HepG2 (cell line): ENCODE results near the gene ESAM. TPM values are rescaled to one million over a fixed set of nuclear protein-coding genes. Genes with fewer than 3 reads are reported as not detected.

Experiments
- BCL6 ChIP-seq: IDR thresholded peaks from 2 replicates; pipeline ENCODE4 v1.6.1; 2016; ENCODE audit warnings: missing genetic modification reagents, missing compliant biosample characterization
- DMAP1 ChIP-seq: IDR thresholded peaks from 2 replicates; pipeline ENCODE4 v1.6.1; 2016
- KLF13 ChIP-seq: sonication (generic); formaldehyde crosslinking; IDR thresholded peaks from 2 replicates; pipeline ENCODE4 v1.4.0; 2020; ENCODE audit warnings: mild to moderate bottlenecking, missing genetic modification reagents
- MXI1 ChIP-seq: IDR thresholded peaks from 3 replicates; pipeline ENCODE4 v1.6.1; 2012; ENCODE audit warnings: low read depth, low read length, inconsistent platforms, borderline replicate concordance
- RBM39 ChIP-seq: fragments of 200-400 bp; formaldehyde crosslinking; IDR thresholded peaks from one replicate; pipeline ENCODE4 v1.6.1; 2018; ENCODE audit warnings: antibody characterized with exemption, mild to moderate bottlenecking, low read depth, low read length; ENCODE audit not compliant: poor library complexity, severe bottlenecking
- ZFP41 ChIP-seq: sonication (generic); formaldehyde crosslinking; IDR thresholded peaks from 2 replicates; pipeline ENCODE4 v1.4.0; 2020; ENCODE audit warnings: mild to moderate bottlenecking, missing genetic modification reagents, borderline replicate concordance
- ZNF12 ChIP-seq: sonication (generic); formaldehyde crosslinking; IDR thresholded peaks from 2 replicates; pipeline ENCODE4 v1.5.0; 2020; ENCODE audit warnings: missing genetic modification reagents
- ZNF446 ChIP-seq: sonication (generic); formaldehyde crosslinking; IDR thresholded peaks from 2 replicates; pipeline ENCODE4 v1.5.0; 2020; ENCODE audit warnings: mild to moderate bottlenecking, missing genetic modification reagents
- ZNF616 ChIP-seq: sonication (generic); formaldehyde crosslinking; IDR thresholded peaks from 2 replicates; pipeline ENCODE4 v1.5.0; 2020; ENCODE audit warnings: low read depth, mild to moderate bottlenecking, missing genetic modification reagents
- ZNF746 ChIP-seq: sonication (generic); formaldehyde crosslinking; IDR thresholded peaks from 2 replicates; pipeline ENCODE4 v1.8.0; 2022; ENCODE audit warnings: mild to moderate bottlenecking, missing genetic modification reagents
- polyA plus RNA-seq, 8 experiments: library from polyadenylated mRNA; depleted of rRNA in 3 of 8; stranded (reverse) in 7 of 8; unstranded in 1 of 8; fragments of >200 nt; fragmentation: Illumina TruSeq in 4 of 8; extraction: Trizol in 4 of 8; gene quantifications; 2 replicates each; pipeline versions ENCODE4 v1.2.1 to v1.2.3, GENCODE V29; 2011 to 2016; ENCODE audit warnings: low read depth in 4 of 8, missing spikeins in 1 of 8, mixed read lengths in 1 of 8; ENCODE audit not compliant: insufficient read depth in 1 of 8
- total RNA-seq, 5 experiments: library from RNA; depleted of rRNA; stranded (reverse); fragments of >200 nt; fragmentation: Illumina TruSeq; extraction: Trizol; gene quantifications; 2 replicates each; pipeline ENCODE4 v1.2.3, GENCODE V29; 2016; ENCODE audit warnings: low read depth in 1 of 5
- TF ChIP-seq, protein P1 (sequence below): sonication (generic); formaldehyde crosslinking; IDR thresholded peaks from 2 replicates; pipeline ENCODE4 v1.4.0; 2020; ENCODE audit warnings: missing genetic modification reagents, borderline replicate concordance
- TF ChIP-seq, protein P2 (sequence below), 2 experiments: sonication (generic) in 1 of 2; formaldehyde crosslinking in 1 of 2; IDR thresholded peaks; 2 replicates each; pipeline versions ENCODE4 v1.4.0 to v1.6.1; 2018 to 2020; ENCODE audit warnings: missing genetic modification reagents in 2 of 2, borderline replicate concordance in 1 of 2, low read depth in 1 of 2, mild to moderate bottlenecking in 1 of 2, missing biosample characterization in 1 of 2
- TF ChIP-seq, protein P3 (sequence below): sonication (generic); formaldehyde crosslinking; IDR thresholded peaks from 2 replicates; pipeline ENCODE4 v1.4.0; 2020; ENCODE audit warnings: mild to moderate bottlenecking, missing genetic modification reagents
- TF ChIP-seq, protein P4 (sequence below): sonication (generic); formaldehyde crosslinking; IDR thresholded peaks from 2 replicates; pipeline ENCODE4 v1.8.1; 2023; ENCODE audit warnings: mild to moderate bottlenecking, moderate library complexity, missing genetic modification reagents
- TF ChIP-seq, protein P5 (sequence below): sonication (generic); formaldehyde crosslinking; IDR thresholded peaks from 2 replicates; pipeline ENCODE4 v1.8.0; 2022; ENCODE audit warnings: mild to moderate bottlenecking, missing genetic modification reagents, moderate library complexity

Gene ESAM
- total and polyA plus RNA-seq, 2 of the 13 experiments (the other 11 are each of a cell fraction or from before 2014, with no cell fraction given) = 1.2 to 6.8 TPM

DNA sequence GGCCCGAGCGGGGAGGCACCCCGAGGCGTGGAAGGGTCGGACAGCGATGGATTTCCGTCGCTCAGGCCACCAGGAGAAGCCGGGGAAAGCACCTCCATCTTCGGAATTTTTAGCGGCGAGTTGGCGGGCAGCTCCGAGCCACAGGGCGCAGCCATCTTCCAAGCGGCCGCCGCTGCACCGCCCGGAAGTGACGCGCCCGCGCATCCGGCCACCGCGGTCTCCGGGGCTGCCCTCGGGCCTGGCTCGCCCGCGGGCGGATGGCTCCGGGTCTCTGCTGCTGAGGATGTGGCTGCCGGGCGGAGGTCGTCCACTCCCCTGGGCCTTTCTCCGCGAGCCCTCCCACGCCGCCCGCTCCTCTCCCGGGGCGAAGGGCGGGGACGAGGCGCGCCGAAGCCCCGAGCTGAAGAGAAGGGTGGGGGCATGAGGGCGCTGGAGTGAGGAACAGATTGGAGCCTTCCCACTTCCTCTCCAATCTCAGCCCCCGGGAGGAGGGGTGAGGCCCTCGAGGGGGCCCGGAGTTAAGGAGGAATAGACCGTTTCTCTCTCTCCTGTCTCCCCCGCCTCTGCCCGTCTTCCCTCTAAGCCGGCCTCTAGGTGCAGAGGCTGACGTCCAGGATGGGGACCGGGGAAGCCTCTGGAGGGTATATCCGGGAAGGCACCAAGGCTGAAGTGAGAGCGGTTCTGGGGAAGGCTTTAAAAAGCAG lies 38.3 kb upstream of the ESAM start, which contains the start of gene MSANTD2 (continued):
- TF ChIP-seq ZNF616 (CRISPR knock-in tag) (0 out of 2 replicates have a peak, but pooled peaks have one; percentile 82), ZNF12 (0 out of 2 replicates have a peak, but pooled peaks have one; percentile 56), ZFP41 (CRISPR knock-in tag) (peak; percentile 61; the same call in 1 of the 2 replicates), DMAP1 (CRISPR knock-in tag) (peak; percentile 89; the same call in 1 of the 2 replicates), MXI1 (peak; percentile 49; the same call in 1 of the 3 replicates), ZNF746 (CRISPR knock-in tag) (no peak), BCL6 (CRISPR knock-in tag) (no peak; the same call in 1 of the 2 replicates), ZNF446 (no peak), RBM39 (peak; percentile 85), KLF13 (CRISPR knock-in tag) (0 out of 2 replicates have a peak, but pooled peaks have one; percentile 31)
- TF ChIP-seq, protein P1, sequence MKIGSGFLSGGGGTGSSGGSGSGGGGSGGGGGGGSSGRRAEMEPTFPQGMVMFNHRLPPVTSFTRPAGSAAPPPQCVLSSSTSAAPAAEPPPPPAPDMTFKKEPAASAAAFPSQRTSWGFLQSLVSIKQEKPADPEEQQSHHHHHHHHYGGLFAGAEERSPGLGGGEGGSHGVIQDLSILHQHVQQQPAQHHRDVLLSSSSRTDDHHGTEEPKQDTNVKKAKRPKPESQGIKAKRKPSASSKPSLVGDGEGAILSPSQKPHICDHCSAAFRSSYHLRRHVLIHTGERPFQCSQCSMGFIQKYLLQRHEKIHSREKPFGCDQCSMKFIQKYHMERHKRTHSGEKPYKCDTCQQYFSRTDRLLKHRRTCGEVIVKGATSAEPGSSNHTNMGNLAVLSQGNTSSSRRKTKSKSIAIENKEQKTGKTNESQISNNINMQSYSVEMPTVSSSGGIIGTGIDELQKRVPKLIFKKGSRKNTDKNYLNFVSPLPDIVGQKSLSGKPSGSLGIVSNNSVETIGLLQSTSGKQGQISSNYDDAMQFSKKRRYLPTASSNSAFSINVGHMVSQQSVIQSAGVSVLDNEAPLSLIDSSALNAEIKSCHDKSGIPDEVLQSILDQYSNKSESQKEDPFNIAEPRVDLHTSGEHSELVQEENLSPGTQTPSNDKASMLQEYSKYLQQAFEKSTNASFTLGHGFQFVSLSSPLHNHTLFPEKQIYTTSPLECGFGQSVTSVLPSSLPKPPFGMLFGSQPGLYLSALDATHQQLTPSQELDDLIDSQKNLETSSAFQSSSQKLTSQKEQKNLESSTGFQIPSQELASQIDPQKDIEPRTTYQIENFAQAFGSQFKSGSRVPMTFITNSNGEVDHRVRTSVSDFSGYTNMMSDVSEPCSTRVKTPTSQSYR = no peak
- TF ChIP-seq, protein P2, sequence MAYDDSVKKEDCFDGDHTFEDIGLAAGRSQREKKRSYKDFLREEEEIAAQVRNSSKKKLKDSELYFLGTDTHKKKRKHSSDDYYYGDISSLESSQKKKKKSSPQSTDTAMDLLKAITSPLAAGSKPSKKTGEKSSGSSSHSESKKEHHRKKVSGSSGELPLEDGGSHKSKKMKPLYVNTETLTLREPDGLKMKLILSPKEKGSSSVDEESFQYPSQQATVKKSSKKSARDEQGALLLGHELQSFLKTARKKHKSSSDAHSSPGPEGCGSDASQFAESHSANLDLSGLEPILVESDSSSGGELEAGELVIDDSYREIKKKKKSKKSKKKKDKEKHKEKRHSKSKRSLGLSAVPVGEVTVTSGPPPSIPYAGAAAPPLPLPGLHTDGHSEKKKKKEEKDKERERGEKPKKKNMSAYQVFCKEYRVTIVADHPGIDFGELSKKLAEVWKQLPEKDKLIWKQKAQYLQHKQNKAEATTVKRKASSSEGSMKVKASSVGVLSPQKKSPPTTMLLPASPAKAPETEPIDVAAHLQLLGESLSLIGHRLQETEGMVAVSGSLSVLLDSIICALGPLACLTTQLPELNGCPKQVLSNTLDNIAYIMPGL (CRISPR knock-in tag; IDR thresholded peaks at IDR 0.05; ENCODE audit: borderline replicate concordance in 1 of 2, low read depth in 1 of 2) = peak; percentile 45 to 85; a peak in 3 of 4 replicates
- TF ChIP-seq, protein P3, sequence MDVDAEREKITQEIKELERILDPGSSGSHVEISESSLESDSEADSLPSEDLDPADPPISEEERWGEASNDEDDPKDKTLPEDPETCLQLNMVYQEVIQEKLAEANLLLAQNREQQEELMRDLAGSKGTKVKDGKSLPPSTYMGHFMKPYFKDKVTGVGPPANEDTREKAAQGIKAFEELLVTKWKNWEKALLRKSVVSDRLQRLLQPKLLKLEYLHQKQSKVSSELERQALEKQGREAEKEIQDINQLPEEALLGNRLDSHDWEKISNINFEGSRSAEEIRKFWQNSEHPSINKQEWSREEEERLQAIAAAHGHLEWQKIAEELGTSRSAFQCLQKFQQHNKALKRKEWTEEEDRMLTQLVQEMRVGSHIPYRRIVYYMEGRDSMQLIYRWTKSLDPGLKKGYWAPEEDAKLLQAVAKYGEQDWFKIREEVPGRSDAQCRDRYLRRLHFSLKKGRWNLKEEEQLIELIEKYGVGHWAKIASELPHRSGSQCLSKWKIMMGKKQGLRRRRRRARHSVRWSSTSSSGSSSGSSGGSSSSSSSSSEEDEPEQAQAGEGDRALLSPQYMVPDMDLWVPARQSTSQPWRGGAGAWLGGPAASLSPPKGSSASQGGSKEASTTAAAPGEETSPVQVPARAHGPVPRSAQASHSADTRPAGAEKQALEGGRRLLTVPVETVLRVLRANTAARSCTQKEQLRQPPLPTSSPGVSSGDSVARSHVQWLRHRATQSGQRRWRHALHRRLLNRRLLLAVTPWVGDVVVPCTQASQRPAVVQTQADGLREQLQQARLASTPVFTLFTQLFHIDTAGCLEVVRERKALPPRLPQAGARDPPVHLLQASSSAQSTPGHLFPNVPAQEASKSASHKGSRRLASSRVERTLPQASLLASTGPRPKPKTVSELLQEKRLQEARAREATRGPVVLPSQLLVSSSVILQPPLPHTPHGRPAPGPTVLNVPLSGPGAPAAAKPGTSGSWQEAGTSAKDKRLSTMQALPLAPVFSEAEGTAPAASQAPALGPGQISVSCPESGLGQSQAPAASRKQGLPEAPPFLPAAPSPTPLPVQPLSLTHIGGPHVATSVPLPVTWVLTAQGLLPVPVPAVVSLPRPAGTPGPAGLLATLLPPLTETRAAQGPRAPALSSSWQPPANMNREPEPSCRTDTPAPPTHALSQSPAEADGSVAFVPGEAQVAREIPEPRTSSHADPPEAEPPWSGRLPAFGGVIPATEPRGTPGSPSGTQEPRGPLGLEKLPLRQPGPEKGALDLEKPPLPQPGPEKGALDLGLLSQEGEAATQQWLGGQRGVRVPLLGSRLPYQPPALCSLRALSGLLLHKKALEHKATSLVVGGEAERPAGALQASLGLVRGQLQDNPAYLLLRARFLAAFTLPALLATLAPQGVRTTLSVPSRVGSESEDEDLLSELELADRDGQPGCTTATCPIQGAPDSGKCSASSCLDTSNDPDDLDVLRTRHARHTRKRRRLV (CRISPR knock-in tag) = 0 out of 2 replicates have a peak, but pooled peaks have one; percentile 32
- TF ChIP-seq, protein P4, sequence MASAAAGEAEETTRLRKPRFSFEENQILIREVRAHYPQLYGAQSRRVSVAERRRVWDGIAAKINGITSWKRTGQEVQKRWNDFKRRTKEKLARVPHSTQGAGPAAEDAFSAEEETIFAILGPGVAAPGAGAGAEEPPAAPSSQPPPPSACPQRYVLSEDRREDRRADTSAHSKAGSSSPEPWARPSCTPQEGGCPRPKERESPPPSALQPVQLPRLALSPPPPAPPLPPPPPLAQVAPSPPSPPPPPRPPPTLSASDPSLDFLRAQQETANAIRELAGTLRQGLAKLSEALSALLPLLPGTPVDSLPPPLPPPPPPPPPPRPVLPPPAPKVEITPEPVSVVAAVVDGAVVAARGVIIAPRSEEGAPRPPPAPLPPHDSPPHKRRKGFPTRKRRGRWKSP (CRISPR knock-in tag) = no peak
- TF ChIP-seq, protein P5, sequence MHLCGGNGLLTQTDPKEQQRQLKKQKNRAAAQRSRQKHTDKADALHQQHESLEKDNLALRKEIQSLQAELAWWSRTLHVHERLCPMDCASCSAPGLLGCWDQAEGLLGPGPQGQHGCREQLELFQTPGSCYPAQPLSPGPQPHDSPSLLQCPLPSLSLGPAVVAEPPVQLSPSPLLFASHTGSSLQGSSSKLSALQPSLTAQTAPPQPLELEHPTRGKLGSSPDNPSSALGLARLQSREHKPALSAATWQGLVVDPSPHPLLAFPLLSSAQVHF (CRISPR knock-in tag) = no peak
